Loucy (cell line): ENCODE results near the gene USP25.

Experiments used
- EZH2phosphoT487 ChIP-seq: fragments of 200-600 bp; IDR thresholded peaks from 2 replicates; pipeline ENCODE4 v1.6.1; 2018; ENCODE audit warnings: antibody characterized with exemption, mild to moderate bottlenecking, moderate library complexity, borderline replicate concordance
- TF ChIP-seq, protein P1 (sequence below): fragments of 200-600 bp; sonication (generic); conservative IDR thresholded peaks from 2 replicates; pipeline ENCODE4 v1.5.1; 2014; ENCODE audit warnings: mild to moderate bottlenecking, antibody characterized with exemption, low read length

- TF ChIP-seq, protein P1, sequence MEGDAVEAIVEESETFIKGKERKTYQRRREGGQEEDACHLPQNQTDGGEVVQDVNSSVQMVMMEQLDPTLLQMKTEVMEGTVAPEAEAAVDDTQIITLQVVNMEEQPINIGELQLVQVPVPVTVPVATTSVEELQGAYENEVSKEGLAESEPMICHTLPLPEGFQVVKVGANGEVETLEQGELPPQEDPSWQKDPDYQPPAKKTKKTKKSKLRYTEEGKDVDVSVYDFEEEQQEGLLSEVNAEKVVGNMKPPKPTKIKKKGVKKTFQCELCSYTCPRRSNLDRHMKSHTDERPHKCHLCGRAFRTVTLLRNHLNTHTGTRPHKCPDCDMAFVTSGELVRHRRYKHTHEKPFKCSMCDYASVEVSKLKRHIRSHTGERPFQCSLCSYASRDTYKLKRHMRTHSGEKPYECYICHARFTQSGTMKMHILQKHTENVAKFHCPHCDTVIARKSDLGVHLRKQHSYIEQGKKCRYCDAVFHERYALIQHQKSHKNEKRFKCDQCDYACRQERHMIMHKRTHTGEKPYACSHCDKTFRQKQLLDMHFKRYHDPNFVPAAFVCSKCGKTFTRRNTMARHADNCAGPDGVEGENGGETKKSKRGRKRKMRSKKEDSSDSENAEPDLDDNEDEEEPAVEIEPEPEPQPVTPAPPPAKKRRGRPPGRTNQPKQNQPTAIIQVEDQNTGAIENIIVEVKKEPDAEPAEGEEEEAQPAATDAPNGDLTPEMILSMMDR = no peak
- TF ChIP-seq EZH2phosphoT487 = no peak
Observed at GRCh38 chr21:15695241-15695640, 34.5 kb upstream of the USP25 start.
